Fibroblast of villous mesenchyme (primary cell): ENCODE results near the gene PRDM8. TPM values are rescaled to one million over a fixed set of nuclear protein-coding genes. Genes with fewer than 3 reads are reported as not detected.

Experiments used
- DNase-seq: peaks from one replicate; pipeline ENCODE4 v3.0.0-alpha.2; 2010; ENCODE audit warnings: low read depth
- H3K4me3 ChIP-seq: 2 replicates; pipeline ENCODE4 v1.5.1; 2011; ENCODE audit warnings: low read depth, mild to moderate bottlenecking, low read length
- total RNA-seq: library from RNA; depleted of rRNA; stranded (reverse); fragments of >200 nt; gene quantifications from 2 replicates; pipeline ENCODE4 v1.2.3, GENCODE V29; 2012
- TF ChIP-seq, protein P1 (sequence below): IDR thresholded peaks from 2 replicates; pipeline ENCODE4 v1.5.1; 2012; ENCODE audit warnings: low read depth, mild to moderate bottlenecking, low read length; ENCODE audit not compliant: insufficient read depth

PRDM8 gene
- total RNA-seq, 1 donor, result 7.3 TPM

DNA sequence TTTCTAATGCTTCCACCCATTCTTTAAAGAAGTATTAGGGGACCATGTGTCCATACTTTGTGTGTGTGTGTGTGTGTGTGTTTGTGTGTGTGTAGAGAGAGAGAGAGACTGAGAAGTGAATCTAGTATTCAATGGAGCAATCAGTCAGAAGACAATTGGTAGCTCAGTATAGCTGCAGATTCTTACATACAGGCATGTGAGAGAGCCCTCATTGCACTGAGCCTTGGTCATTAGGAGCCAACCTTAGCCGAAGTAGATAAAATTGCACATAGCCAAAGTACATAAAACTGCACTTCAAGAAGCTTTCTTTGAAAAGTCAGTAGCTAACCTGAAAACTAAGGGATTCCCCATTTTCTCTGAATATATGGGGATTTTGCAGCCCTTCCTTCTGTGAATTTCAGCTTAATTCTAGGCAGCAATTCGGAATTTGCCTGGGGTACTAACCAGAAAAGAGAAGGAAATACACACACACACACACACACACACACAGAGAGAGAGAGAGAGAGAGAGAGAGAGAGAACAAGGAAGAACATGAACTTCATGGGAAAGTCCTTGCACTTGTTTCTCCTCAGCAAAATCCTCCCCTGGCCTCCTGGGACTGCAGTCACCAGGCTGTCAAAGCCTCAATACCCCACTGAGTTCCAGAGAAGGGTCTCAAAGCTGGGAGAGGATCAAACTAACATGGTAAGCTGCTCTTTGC lies 1.7 kb upstream of the PRDM8 start:
- DNase-seq, result no peak
- no peak overlapping the region for H3K4me3 ChIP-seq
- TF ChIP-seq, protein P1, sequence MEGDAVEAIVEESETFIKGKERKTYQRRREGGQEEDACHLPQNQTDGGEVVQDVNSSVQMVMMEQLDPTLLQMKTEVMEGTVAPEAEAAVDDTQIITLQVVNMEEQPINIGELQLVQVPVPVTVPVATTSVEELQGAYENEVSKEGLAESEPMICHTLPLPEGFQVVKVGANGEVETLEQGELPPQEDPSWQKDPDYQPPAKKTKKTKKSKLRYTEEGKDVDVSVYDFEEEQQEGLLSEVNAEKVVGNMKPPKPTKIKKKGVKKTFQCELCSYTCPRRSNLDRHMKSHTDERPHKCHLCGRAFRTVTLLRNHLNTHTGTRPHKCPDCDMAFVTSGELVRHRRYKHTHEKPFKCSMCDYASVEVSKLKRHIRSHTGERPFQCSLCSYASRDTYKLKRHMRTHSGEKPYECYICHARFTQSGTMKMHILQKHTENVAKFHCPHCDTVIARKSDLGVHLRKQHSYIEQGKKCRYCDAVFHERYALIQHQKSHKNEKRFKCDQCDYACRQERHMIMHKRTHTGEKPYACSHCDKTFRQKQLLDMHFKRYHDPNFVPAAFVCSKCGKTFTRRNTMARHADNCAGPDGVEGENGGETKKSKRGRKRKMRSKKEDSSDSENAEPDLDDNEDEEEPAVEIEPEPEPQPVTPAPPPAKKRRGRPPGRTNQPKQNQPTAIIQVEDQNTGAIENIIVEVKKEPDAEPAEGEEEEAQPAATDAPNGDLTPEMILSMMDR, result no peak

DNA sequence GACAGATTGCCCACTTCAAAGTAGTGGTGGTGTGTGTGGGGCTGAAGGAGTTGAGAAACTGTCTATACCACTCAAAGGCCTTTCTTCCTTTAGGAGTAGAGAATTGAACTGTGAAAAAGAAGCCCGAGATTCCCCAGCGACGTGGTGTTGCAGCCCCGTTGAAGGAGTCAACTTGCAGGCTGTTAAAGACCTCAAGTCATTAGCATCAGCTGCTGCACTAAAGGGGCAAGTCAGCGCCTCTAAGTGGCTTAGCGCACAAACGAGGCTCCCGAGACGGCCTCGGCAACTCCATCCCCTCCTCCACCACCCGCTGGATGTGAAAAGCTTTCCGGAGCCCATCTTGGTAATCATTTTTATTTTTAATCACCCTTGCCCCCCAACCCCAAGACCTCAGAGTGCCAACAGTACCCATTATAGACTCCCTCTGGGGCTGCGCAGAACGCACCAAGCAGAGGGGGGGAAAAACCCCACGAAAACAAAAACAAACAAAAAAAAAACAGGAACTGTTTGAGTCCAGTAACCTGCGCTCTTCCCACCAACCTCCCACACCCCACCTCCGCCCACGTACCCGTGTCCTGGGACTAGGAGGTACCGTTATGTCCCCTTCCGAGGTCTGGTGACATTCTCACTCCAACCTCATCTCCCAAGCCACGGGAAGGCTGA lies 913 bp upstream of the PRDM8 start:
- TF ChIP-seq, protein P1, result no peak
- DNase-seq, result no peak

DNA sequence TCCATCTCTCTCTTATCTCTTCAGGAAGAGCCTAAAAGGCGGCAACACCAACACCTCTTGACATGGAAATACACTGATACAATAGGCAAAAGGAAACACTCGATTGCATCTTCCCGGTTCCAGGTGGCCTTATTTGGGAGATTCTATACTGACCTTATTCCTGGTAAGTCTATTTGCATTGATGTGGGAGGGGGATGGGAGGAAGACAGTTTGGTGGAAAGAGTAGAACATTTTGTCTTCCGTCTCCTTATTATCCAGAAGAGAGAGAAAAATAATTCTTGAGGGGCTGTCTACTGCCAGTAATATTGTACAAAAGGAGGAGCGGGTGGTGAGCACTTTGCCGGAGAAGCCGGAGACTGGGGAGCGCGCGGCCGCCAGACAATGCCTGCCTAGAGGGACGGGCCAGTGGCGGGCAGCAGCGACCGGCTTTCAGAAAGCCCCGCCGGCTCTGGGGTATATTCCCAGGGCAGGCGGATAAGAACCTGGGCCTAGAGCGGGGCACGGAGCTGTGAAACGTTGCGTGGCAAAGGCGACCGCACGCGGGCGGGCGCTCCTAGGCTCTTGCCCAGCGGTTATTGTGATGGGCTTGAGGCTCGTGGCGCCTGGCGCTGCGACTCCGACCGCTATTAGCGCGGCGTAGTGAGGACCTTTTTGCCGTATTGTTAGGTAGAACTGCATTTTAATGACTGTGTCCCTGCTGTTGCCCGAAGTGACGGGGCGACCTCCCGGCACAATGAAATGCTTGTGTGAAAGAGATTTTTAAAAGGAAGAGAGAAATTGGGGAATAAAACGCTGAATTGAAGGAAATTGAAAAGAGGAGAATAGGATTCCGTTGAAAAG lies 518 bp downstream of the PRDM8 start:
- no peak for DNase-seq
- H3K4me3 ChIP-seq, result peak overlapping the region; percentile 14
- TF ChIP-seq, protein P1, result no peak

More for the DNA sequence above, 913 bp upstream of the PRDM8 start:
- H3K4me3 ChIP-seq, result no peak overlapping the region

DNA sequence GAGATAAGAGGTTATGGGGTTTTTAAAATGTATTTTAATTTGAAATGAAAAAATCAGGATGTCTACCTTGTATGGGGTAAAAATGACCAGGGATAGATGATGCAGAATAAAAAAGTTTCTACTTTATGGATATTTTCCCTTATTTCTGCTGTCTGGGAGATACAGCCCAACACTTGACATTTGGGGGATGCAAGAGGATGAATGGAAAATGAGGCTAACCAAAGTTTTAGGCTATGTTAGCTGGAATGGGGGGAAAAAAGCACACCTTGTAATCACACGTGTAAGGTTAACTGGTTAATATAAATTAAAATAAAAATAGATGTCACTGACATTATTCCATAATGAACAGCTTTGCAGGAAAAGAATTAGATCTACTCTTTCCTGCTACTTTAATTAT lies 1.1 kb downstream of the PRDM8 start:
- no peak for DNase-seq
- TF ChIP-seq, protein P1, result no peak
- no peak overlapping the region for H3K4me3 ChIP-seq

DNA sequence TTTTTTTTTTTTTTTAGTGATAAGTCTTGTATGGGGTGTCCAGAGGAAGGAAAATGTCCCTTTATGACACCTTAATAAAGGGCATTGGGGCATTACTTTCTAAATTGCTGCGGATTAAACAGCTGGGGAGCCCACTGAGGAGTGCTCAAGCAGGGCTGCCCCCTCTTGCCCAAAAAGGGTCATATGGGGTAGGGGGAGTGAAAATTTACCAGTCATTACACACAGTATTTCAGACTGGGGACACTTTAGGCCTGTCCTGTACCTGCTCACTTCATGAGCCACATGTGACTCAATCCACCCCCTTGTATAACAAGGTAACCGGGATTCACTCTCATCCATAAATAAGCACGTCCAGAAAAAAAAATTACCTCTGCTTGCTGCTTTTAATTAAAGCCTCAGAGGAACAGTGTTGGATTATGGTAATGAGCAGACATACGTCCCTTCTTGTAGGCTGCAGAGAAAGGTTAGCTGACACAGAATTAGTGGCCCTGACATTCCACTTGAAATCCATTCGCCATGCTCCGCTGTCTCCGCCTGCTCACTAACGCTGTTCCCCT lies 1.8 kb downstream of the PRDM8 start:
- TF ChIP-seq, protein P1, result no peak
- no peak for DNase-seq
- no peak overlapping the region for H3K4me3 ChIP-seq

DNA sequence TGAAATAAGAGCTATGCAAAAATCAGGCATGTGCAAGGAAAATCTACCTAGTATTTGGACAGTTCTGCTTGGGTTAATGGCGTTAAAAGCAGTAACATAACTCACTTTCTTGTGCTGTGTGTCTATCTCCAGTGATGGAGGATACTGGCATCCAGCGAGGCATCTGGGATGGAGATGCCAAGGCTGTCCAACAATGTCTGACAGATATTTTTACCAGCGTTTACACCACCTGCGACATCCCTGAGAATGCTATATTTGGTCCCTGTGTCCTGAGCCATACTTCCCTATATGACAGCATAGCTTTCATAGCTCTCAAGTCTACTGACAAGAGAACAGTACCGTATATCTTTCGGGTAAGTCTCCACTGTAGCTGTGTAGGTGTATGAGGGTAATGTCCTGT lies 2.6 kb downstream of the PRDM8 start:
- TF ChIP-seq, protein P1, result no peak
- no peak overlapping the region for H3K4me3 ChIP-seq
- no peak for DNase-seq
